ENCODE data around the gene TMEM208.

DNA sequence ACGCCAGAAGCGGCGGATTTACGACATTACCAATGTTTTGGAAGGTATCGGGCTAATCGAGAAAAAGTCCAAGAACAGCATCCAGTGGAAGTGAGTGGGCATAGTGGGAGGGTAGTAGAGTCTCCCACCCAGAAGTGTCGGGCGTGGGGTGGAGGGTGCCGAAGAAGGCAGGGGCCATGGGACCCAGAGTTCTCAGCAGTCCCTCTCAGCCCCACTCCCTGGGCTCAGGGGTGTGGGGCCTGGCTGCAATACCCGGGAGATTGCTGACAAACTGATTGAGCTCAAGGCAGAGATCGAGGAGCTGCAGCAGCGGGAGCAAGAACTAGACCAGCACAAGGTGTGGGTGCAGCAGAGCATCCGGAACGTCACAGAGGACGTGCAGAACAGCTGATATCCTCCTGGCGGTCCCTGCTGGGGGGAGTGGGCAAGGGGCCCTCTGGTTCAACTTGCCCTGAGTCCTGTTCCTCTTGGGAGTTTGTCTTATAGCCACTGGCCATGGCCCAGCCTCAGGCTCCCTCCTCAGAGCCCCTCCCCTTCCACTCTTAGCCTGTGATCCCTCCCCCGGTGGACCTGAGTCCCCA lies 34.1 kb upstream of the TMEM208 start:
- TF ChIP-seq, protein P1, sequence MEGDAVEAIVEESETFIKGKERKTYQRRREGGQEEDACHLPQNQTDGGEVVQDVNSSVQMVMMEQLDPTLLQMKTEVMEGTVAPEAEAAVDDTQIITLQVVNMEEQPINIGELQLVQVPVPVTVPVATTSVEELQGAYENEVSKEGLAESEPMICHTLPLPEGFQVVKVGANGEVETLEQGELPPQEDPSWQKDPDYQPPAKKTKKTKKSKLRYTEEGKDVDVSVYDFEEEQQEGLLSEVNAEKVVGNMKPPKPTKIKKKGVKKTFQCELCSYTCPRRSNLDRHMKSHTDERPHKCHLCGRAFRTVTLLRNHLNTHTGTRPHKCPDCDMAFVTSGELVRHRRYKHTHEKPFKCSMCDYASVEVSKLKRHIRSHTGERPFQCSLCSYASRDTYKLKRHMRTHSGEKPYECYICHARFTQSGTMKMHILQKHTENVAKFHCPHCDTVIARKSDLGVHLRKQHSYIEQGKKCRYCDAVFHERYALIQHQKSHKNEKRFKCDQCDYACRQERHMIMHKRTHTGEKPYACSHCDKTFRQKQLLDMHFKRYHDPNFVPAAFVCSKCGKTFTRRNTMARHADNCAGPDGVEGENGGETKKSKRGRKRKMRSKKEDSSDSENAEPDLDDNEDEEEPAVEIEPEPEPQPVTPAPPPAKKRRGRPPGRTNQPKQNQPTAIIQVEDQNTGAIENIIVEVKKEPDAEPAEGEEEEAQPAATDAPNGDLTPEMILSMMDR (IDR thresholded peaks at IDR 0.05) = no peak
- TF ChIP-seq POLR2A (IDR thresholded peaks at IDR 0.05) = no peak

All from esophagus squamous epithelium (tissue), 4 donors.